Urinary bladder (tissue), 4 donors: ENCODE measurements around the gene ARGFX. TPM values are rescaled to one million over a fixed set of nuclear protein-coding genes. Genes with fewer than 3 reads are reported as not detected.

Experiments used
- DNase-seq: peaks from one replicate; pipeline ENCODE4 v3.0.0-alpha.2; 2015; ENCODE audit errors: extremely low spot score
- H3K27ac ChIP-seq: one replicate; pipeline ENCODE4 v1.5.1; 2013; ENCODE audit warnings: low read depth, mild to moderate bottlenecking, moderate library complexity
- H3K36me3 ChIP-seq: one replicate; pipeline ENCODE4 v1.6.1; 2013; ENCODE audit warnings: mild to moderate bottlenecking, moderate library complexity; ENCODE audit not compliant: insufficient read depth
- H3K4me1 ChIP-seq: one replicate; pipeline ENCODE4 v1.6.1; 2013; ENCODE audit warnings: mild to moderate bottlenecking, moderate library complexity; ENCODE audit not compliant: insufficient read depth
- H3K4me3 ChIP-seq: one replicate; pipeline ENCODE4 v1.5.1; 2013; ENCODE audit warnings: low read depth, low read length
- WGBS: extraction: QIAGEN DNeasy Blood & Tissue Kit; methylation state at CpG from one replicate; pipeline ENCODE4 v1.1.7; 2013; 5-methylcytosine and 5-hydroxymethylcytosine counted together
- polyA plus RNA-seq: library from polyadenylated mRNA; stranded (reverse); fragments of 200-250 nt; gene quantifications from one replicate; pipeline ENCODE4 v1.2.3, GENCODE V29; 2013
- total RNA-seq: library from RNA; depleted of rRNA; stranded (reverse); fragments of >200 nt; gene quantifications from one replicate; pipeline ENCODE4 v1.2.3, GENCODE V29; 2014
- donor health status: healthy with polysubstance abuse.
- donor health status: healthy.

Gene ARGFX
- not detected for total RNA-seq
- polyA plus RNA-seq = not detected

DNA sequence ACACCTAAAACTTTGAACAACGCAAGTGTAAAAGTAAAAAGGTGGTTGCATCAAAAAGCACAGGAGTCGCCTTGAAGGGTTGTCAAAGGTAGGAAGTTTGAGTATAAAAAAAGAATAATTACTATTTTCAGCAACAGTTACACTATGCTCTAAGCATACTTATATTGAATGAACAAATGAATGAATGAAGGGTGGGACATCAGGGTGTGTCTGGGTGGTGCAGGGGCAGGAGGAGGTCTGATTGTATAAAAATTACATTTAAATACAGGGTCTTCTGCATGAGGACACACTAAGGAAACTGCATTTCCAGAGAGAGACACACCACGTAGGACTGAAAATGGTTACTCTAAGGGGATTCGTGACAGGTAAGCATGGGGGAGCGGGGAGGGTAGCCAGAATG is at the start of gene ARGFX:
Gene ARGFX, plus strand, starts transcription at position 301 of the 400 bp plus-strand sequence. CDS start 2,765 bp downstream, outside the sequence.
- no peaks in the 10 kb centered on the region for H3K36me3 ChIP-seq
- no peak within 1 kb of the TSS for H3K4me3 ChIP-seq
- H3K4me1 ChIP-seq = peaks cover 2% of the 10 kb centered on the region
- no peak within 1 kb of the TSS for H3K27ac ChIP-seq
- DNase-seq = no peak
- WGBS = 90% methylated on average over 5 of the region's 5 CpGs

DNA sequence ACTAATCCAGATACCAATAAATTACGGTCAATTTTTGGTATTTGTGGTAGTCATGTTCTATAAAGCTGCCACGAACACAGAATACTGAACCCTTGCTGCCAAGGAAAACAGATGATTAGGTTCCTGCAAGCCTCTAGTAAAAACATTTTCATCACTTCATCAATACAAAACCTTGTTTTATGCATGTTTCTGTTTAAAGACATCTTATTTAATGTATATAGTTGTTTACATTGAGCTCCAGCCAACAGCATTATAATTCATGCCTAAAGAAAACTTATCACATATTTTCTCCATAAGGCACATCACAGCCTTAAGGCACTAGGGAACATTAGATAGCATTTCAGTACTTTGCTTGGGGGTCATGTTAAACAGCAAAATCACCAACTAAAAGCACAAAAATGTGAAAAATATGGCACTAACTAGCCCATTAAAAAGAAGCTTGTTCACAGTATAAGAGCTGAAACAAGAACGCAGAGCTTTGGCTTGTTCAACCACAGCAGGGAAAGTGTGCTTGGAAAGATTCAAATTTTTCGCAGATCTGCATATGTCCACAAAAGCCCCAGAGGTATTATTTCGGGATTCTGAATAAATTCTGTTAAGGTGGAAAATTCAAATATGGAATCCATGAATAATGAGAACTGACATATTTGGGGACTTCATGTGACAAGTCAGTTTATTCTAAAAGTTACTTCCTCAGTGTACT is 49.6 kb upstream of the ARGFX start:
- WGBS = 76% methylated on average over 5 of the region's 5 CpGs
- Histone ChIP-seq H3K4me3 (no peak overlapping the region), H3K36me3 (no peaks in the 10 kb centered on the region), H3K27ac (no peak overlapping the region), H3K4me1 (no peaks in the 10 kb centered on the region)
- no peak for DNase-seq

DNA sequence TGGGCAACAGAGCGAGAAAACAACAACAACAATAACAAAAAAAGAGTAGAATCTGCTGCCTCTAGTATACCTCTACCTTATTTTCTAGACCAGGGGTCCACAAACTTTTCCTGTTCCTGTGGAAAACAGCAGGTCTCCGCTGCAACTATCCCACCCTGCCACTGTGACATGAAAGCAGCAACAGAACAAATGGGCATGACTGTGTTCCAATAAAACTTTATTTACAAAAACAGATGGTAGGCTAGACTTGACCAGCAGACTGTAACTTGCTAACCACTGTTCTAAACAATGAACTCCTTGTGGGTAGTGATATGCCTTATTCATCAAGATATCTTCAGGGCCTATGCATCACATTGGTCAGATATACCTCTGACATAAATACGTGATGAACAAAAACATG is 47.2 kb upstream of the ARGFX start:
- Histone ChIP-seq H3K4me3 (no peak overlapping the region), H3K4me1 (no peaks in the 10 kb centered on the region), H3K36me3 (no peaks in the 10 kb centered on the region), H3K27ac (no peak overlapping the region)
- WGBS = 98% methylated on average over 3 of the region's 3 CpGs
- no peak for DNase-seq

DNA sequence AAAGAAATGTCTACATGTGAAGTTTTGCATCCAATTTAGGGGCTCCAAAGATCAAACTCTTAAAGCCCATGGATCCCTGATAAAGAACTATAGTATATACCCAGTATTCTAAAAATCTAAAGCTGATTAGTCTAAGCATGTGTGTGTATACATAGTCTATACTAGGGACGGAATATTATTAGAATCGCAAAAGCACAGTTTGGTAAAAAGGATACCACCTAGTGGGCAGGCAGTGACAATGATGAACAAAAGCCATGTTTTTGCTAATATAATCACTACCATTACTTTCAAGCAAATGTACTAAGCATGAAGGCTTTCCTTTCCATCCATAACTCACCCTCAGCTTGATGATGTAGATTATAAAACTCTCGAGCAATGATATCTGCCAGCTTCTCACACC is 38.4 kb upstream of the ARGFX start:
- H3K27ac ChIP-seq = no peak overlapping the region
- no peaks in the 10 kb centered on the region for H3K36me3 ChIP-seq
- H3K4me3 ChIP-seq = no peak overlapping the region
- no peaks in the 10 kb centered on the region for H3K4me1 ChIP-seq
- DNase-seq = no peak
- 59% methylated on average over 3 of the region's 3 CpGs for WGBS

DNA sequence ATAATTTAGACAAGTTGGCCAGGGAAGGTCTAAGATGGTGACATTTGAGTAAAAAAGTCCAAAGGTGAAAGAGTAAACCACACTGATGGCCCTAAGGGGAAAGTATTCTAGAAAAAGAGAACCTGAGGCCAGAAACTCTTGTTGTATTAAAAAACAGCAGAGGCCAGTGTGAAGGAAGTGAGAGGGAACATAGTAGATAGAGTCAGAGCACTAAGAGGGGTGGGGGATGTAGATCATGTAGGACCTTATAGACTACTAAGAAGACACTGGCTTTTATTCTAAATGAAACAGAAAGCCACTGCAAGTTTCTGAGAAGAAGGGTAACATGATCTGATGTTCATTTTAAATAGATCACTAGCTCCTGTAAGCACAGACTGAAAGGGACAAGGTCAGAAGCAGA is 36.5 kb upstream of the ARGFX start:
- DNase-seq = no peak
- Histone ChIP-seq H3K36me3 (no peaks in the 10 kb centered on the region), H3K27ac (no peak overlapping the region), H3K4me3 (no peak overlapping the region), H3K4me1 (no peaks in the 10 kb centered on the region)

DNA sequence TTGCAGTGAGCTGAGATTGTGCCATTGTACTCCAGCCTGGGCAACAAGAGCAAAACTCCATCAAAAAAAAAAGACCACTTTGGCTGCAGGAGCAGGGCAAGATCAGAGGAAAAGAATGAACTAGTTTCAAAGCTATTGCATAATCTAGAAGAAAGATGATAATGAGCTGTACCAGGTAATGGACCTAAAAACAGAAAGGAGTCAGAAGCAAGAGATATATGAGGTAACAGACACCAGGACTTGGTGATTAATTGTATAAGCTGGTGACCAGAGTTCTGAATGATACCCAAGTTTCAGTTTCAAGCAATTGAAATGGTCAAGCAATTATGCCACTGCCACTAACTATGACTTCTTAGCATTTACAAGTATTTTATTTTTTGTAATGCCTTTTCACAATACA is 24.8 kb upstream of the ARGFX start:
- Histone ChIP-seq H3K4me3 (no peak overlapping the region), H3K27ac (no peak overlapping the region), H3K4me1 (no peaks in the 10 kb centered on the region), H3K36me3 (no peaks in the 10 kb centered on the region)
- no peak for DNase-seq

DNA sequence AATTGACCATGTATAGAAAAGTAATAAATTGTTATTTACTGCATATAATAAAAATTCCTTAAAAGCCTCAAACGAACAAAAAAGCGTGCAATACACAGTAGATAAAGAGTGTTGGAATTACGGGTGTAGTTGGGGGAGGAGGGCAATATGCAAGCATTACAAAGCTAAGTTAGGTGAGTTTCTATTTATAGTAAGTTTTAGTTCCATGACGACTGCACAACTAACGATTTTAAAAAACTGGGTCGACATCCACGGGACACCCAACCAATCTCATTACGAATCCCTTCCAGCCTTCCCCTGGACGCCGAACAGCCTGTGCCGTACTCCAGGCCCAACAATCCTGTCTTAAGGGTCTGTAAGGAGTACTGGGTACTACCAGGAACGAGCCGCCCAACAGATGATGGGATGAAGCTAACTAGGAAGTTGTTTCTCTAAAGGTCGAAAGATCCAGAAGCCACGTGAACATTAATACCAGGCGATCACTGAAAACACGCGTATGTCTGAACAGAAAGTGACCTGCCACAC is 22.6 kb upstream of the ARGFX start:
- H3K36me3 ChIP-seq = no peaks in the 10 kb centered on the region
- H3K27ac ChIP-seq = no peak overlapping the region
- H3K4me3 ChIP-seq = peak overlapping the region; percentile 45
- 3% methylated on average over 18 of the region's 18 CpGs for WGBS
- H3K4me1 ChIP-seq = no peaks in the 10 kb centered on the region
- no peak for DNase-seq

DNA sequence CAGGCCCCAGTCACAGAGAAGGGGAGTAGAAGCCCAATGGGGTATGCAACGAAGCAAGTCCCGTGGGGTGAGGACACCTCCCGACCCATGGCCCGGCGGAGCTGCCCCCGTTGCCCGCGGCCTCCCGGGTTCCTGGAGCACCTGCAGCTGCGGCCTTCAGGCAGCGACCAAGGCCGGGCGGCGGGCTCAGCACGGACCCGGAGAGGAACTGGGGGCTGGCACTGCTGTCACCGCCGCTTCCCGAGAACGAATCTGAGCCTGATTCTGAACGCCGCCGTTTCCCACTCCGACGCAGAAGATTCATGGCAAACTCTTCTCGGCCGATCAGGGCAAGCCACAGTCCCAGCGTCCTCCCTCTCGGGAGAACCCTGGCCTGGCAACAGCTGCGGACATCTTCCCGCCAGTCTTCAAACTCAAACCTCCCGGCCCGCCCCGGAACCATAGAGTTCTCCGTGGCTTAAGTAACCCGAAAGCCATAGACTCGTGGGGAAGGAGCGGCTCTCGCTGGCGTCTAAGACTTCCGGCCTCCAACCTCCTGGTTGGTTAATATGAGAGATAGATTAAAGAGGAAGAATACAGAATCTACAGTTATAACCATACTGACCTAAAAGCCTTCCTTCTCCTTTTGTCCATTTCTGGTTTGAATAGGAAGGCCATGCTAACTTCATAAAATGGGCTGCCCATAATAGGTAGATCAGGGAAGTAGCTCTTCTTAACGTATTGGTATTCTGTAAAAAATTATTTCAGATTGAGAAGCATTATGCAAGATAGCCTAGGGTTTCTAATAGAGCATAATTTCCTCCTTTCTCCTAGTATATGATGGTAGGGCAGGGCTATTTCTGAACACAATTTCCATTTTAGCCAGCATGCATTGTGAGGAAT is 21.9 kb upstream of the ARGFX start, which contains the start of gene POLQ:
Gene POLQ, minus strand, starts transcription at position 415 of the 882 bp plus-strand sequence. Its CDS starts 111 bp downstream, at position 304.
- Histone ChIP-seq H3K4me3 (peak within 1 kb of the TSS; percentile 45), H3K4me1 (no peaks in the 10 kb centered on the region), H3K27ac (no peak within 1 kb of the TSS), H3K36me3 (no peaks in the 10 kb centered on the region)
- under 1% methylated on average over 42 of the region's 42 CpGs for WGBS
- peak; percentile 87 for DNase-seq

DNA sequence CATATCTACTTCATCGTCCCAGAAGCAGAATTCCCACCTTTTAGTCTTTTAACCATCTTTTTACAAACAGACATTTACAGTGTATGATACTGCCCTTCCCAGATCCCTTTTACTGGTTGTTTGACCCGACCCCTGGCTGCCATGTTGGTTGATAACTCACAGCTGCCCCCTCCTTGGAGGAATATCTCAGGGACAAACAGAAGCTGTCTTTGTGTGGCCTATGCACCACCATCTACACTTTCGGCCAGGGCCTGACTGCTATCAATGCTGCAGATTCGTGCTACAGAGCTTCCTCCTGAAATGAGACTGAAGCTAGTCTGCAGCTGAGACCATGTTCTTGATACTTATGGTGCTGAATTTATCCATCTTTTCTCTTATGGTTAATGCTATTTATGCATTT is 15.4 kb upstream of the ARGFX start:
- H3K4me3 ChIP-seq = no peak overlapping the region
- no peak overlapping the region for H3K27ac ChIP-seq
- WGBS = 24% methylated on average over 4 of the region's 4 CpGs
- no peaks in the 10 kb centered on the region for H3K36me3 ChIP-seq
- H3K4me1 ChIP-seq = no peaks in the 10 kb centered on the region
- DNase-seq = no peak

DNA sequence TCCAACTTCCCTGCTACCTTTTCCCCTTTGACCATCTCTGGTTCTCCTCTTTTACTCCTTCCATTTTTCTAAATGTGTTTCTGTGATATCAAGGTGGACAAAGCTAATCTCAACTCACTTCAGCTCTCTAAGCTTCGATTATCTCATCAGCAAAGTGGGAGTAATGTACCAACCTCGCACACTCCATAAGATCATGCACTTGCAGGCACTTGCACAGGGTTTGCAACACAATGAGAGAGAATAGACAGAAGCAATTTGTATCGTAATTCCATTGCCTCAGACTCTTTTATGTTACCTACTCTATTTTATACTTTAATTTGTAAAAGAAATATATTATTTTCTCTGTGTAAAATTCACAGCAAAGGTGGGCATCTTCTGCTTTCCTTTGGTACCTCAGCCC is 15.0 kb upstream of the ARGFX start:
- H3K27ac ChIP-seq = no peak overlapping the region
- DNase-seq = no peak
- H3K36me3 ChIP-seq = no peaks in the 10 kb centered on the region
- no peak overlapping the region for H3K4me3 ChIP-seq
- 77% methylated on average over 3 of the region's 3 CpGs for WGBS
- H3K4me1 ChIP-seq = no peaks in the 10 kb centered on the region

DNA sequence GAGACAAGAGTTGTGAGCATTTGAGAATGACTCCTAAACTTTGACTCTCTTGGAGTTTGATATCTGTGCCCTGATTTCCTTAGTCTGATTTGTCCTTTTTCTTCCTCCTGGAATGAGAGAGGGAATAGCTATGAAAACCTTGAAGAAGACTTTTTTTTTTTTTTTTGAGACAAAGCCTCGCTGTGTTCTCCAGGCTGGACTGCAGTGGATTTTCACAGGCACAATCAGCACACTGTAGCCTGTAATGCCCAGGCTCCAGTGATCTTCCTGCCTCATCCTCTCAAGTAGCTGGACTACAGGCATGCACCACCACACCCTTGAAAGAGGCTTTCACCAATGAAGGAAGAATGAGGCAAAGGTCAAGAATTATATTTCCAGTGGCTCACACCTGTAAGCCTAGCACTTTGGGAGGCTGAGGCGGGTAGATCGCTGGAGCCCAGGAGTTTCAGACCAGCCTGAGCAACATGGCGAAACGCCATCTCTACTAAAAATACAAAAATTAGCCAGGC is 10.3 kb upstream of the ARGFX start:
- no peak overlapping the region for H3K27ac ChIP-seq
- 92% methylated on average over 5 of the region's 5 CpGs for WGBS

DNA sequence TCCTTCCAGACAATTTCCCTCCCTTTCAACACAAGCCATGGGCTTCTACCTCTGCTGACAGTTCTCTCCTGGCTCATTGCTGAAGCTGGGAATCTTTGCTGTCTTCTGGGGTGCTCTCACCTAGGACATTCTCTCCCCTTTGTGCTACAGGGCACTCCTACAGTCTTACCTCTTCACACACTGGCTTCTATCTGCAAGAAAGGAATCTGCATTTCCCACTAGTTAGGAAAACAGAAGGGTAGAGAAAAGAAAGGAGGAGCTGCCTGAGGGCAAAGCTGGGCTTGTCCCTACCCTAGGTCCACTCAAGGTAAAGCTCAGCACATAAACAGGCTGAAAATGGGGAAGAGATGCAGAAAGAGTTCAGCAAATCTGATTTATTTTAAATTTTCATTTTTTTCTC is 5.6 kb upstream of the ARGFX start:
- H3K4me3 ChIP-seq = no peak overlapping the region
- no peaks in the 10 kb centered on the region for H3K36me3 ChIP-seq
- no peaks in the 10 kb centered on the region for H3K4me1 ChIP-seq
- no peak overlapping the region for H3K27ac ChIP-seq
- DNase-seq = no peak

More for the DNA sequence above, 10.3 kb upstream of the ARGFX start:
- Histone ChIP-seq H3K36me3 (no peaks in the 10 kb centered on the region), H3K4me3 (no peak overlapping the region), H3K4me1 (no peaks in the 10 kb centered on the region)
- DNase-seq = no peak

DNA sequence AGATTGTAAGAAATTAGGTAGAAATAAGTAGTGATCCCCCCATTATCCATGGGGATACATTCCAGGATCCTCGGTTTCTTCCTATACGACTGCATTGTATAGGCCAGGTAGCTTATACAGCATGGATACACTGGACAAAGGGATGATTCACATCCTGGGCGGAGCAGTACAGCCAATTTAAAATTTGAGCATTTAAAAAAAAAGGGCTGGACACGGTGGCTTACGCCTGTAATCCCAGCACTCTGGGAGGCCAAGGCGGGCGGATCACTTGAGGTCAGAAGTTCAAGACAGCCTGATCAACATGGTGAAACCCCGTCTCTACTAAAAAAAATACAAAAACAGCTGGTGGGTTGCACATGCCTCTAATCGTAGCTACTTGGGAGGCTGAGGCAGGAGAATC is 976 bp upstream of the ARGFX start:
- H3K4me3 ChIP-seq = no peak overlapping the region
- peaks cover 2% of the 10 kb centered on the region for H3K4me1 ChIP-seq
- no peak overlapping the region for H3K27ac ChIP-seq
- H3K36me3 ChIP-seq = no peaks in the 10 kb centered on the region
- 79% methylated on average over 9 of the region's 9 CpGs for WGBS
- DNase-seq = no peak

DNA sequence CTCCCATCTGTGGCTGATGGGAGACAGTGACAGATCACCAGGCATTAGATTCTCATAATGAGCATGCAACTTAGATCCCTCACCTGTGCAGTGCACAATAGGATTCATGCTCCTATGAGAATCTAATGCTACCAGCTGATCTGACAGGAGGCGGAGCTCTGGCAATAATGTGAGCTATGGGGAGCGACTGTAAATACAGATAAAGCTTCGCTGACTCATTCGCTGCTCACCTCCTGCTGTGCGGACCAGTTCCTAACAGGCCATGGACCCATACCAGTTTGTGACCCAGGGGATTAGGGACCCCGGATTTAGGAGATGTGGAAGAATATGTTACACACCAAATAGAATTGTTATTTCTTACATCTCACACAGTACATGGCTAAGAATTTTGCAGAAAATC is 6.7 kb downstream of the ARGFX start:
- Histone ChIP-seq H3K36me3 (no peaks in the 10 kb centered on the region), H3K4me3 (no peak overlapping the region), H3K4me1 (no peaks in the 10 kb centered on the region), H3K27ac (no peak overlapping the region)
- no peak for DNase-seq
- WGBS = 56% methylated on average over 6 of the region's 6 CpGs
